Measurements from ENCODE around the gene PCTP.

GRCh38 chr17:55706808-55707773 is 43.8 kb upstream of the PCTP start:
- TF ChIP-seq CTCF (IDR thresholded peaks at IDR 0.05): no peak
- TF ChIP-seq POLR2A (IDR thresholded peaks at IDR 0.05; ENCODE audit: low read depth): no peak
- no peak for TF ChIP-seq EP300 (IDR thresholded peaks at IDR 0.05)
- peak in 1 of 2 donors; percentile 22 for TF ChIP-seq POLR2AphosphoS5 (IDR thresholded peaks at IDR 0.05)
